Fibroblast of mammary gland (primary cell): Measurements from ENCODE around the gene USP37.
A peak's percentile ranks its signal among the peaks of the same experiment; 100 is the strongest.

Experiments
- DNase-seq: peaks from one replicate; pipeline ENCODE4 v3.0.0-alpha.2; 2010; ENCODE audit warnings: low read depth
- H3K4me3 ChIP-seq: 2 replicates; pipeline ENCODE4 v1.5.1; 2011; ENCODE audit warnings: low read depth, mild to moderate bottlenecking, low read length, moderate library complexity; ENCODE audit not compliant: control insufficient read depth
- TF ChIP-seq, protein P1 (sequence below): conservative IDR thresholded peaks from 2 replicates; pipeline ENCODE4 v1.5.1; 2011; ENCODE audit warnings: low read depth, low read length, inconsistent platforms; ENCODE audit not compliant: control insufficient read depth, insufficient read depth

USP37 gene

DNA sequence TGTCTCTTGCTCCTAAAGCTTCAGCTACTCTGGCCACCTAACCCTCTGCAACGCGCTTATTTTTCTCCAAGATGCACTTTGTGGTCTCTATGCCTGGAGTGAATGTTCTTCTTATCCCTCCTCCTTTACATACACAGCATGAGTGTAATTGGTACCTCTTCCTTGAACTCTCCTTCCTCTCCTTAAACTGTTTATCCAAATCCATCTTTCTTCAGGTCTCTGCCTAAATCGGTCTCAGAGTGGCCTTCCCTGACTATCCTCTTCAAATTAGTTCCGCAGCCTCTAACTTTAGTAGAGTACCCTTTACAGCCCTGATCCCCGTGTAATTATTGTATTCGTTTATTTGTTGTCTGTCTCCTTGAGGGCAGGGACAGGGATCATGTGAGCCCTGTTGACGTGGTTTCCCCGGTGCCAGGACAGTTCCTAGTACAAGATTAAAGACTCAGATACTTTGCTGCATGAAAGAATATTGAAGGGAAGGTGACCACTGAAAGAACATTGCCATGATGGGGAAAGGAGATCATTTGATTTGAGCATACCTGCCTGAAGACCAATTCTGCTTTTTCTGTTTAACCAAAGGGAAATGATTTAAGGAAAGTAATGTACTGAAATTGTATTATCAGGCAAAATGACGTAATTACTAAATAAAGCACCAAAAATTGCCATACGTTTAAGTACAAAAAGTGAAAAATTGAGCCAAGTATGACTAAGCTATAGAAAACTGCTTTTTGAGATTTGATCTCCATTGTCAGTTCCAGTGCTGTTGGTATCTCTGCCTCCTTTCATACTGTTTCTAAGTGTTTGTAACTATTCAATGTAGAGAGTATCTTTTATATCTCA is 1.7 kb upstream of the USP37 start:
- peak overlapping the region; percentile 60 for H3K4me3 ChIP-seq
- DNase-seq: peak; percentile 72
- TF ChIP-seq, protein P1, sequence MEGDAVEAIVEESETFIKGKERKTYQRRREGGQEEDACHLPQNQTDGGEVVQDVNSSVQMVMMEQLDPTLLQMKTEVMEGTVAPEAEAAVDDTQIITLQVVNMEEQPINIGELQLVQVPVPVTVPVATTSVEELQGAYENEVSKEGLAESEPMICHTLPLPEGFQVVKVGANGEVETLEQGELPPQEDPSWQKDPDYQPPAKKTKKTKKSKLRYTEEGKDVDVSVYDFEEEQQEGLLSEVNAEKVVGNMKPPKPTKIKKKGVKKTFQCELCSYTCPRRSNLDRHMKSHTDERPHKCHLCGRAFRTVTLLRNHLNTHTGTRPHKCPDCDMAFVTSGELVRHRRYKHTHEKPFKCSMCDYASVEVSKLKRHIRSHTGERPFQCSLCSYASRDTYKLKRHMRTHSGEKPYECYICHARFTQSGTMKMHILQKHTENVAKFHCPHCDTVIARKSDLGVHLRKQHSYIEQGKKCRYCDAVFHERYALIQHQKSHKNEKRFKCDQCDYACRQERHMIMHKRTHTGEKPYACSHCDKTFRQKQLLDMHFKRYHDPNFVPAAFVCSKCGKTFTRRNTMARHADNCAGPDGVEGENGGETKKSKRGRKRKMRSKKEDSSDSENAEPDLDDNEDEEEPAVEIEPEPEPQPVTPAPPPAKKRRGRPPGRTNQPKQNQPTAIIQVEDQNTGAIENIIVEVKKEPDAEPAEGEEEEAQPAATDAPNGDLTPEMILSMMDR: no peak

DNA sequence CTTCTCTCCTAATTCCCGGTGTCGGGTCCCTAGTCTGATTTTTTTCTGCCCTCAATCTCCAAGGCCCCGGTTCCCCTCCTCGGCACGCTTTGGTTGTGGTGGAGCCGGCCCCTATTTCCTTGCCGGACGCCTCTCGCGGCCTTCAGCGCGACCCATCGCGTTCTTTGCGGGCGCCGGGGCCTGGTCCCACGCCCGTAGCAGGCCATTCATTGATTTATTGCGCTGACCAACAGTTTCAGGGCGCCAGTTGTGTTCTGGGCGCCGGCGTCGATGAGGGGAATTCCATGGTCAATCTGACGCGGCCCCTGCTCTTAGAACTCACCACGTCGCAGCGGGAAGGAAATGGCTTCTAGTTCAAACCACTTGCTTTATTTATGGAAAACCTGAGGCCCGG is 884 bp upstream of the USP37 start:
- peak overlapping the region; percentile 60 for H3K4me3 ChIP-seq
- peak; percentile 72 for DNase-seq
- TF ChIP-seq, protein P1: no peak

DNA sequence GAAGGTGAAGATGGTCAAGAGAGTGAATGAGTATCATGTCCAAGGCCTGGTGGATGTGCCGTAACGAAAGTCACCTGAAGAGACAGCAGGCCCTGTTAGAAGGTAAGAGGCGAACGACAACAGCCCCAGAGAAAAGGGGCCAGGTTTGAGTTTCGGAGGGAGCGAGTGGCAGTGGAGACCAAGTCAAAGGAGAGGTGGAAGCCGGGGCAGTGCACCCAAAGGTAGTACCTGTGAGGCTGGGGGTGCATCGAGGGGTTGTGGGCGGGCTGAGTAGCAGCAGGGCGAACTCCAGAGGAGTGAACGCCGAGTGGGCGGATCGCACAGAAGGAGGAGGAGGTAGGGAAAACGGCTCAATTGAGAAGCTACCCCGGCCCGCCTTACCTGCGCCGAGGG is 358 bp downstream of the USP37 start:
- TF ChIP-seq, protein P1: no peak
- peak overlapping the region; percentile 83 for H3K4me3 ChIP-seq
- no peak for DNase-seq

DNA sequence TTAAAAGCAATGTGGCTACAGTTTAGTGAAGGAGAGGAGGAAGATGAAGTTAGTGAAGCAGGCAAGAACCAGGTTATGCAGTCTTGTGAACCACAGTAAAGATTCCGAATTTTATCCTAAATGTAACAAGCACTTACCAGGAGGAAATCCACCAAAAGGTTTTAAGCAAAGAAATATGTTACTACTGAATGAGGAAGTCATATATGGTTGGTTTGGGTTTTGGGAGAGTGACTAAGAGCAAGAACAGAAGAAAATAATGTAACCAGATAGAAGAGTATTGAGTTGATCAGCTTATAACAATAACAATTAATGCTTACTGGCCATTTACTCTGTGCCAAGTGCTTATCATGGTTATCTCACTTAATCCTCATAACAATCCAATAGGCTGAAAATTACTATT is 1.9 kb downstream of the USP37 start:
- TF ChIP-seq, protein P1: no peak
- no peak overlapping the region for H3K4me3 ChIP-seq
- DNase-seq: no peak

DNA sequence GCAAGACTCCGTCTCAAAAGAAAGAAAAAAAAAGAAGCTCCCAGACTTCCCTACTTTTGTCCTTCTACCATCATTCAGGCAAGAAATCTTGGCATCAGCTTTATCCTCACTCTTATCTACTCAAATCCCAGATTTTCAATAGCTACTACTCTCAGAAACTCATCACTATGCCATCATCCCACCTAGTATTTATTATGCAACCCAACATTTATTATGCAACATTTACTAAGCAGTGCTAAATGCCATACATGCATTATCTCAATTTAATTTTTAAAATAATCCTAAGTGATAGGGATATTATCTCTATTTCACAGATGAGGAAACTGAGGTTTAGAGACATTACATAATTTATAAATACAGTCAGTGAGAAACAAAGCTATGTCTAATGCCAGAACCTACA is 4.1 kb downstream of the USP37 start:
- no peak for DNase-seq
- H3K4me3 ChIP-seq: no peak overlapping the region
- TF ChIP-seq, protein P1: no peak

DNA sequence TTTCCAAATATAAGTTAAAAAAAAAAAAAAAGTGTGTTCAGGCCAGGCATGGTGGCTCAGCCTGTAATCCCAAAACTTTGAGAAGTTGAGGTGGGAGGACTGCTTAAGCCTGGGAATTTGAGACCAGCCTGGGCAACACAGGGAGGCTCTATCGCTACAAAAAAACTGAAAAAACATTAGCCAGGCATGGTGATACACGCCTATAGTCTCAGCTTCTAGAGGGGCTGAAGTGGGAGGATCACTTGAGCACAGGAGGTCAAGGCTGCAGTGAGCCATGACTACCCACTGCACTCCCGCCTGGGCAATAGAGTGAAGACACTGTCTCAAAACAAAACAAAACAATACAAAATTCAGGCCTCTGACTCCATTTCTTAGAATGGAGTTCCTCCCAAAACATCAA is 9.2 kb downstream of the USP37 start:
- DNase-seq: no peak
- TF ChIP-seq, protein P1: no peak
- H3K4me3 ChIP-seq: no peak overlapping the region
